Keratinocyte (primary cell): Measurements from ENCODE around the gene VAV2. TPM values are rescaled to one million over a fixed set of nuclear protein-coding genes. Genes with fewer than 3 reads are reported as not detected.

Source experiments
- DNase-seq: peaks from one replicate; pipeline ENCODE4 v3.0.0-alpha.2; 2011; ENCODE audit warnings: low read depth, missing footprints, low spot score
- FAIRE-seq: peaks from 2 replicates; lab custom pipeline; 2011; peaks lifted over from hg19 to GRCh38; lab: Jason Lieb, UNC
- H2AFZ ChIP-seq: 2 replicates; pipeline ENCODE4 v1.6.0; 2012; ENCODE audit warnings: low read length, control low read depth, inconsistent platforms; ENCODE audit not compliant: control insufficient read depth
- H3K27ac ChIP-seq: 2 replicates; pipeline ENCODE4 v1.5.1; 2011; ENCODE audit warnings: low read length; ENCODE audit not compliant: control insufficient read depth, insufficient read depth
- H3K27me3 ChIP-seq: 3 replicates; pipeline ENCODE4 v1.6.0; 2011; ENCODE audit warnings: low read length; ENCODE audit not compliant: control insufficient read depth, insufficient read depth; ENCODE audit errors: extremely low read depth
- H3K36me3 ChIP-seq, 2 experiments: 2 replicates in 1 of 2; 3 replicates in 1 of 2; pipeline ENCODE4 v1.5.1; 2011; ENCODE audit warnings: low read length in 2 of 2, mild to moderate bottlenecking in 1 of 2; ENCODE audit not compliant: control insufficient read depth in 2 of 2, insufficient read depth in 2 of 2; ENCODE audit errors: extremely low read depth in 1 of 2
- H3K4me1 ChIP-seq: 3 replicates; pipeline ENCODE4 v1.5.1; 2011; ENCODE audit warnings: low read length; ENCODE audit not compliant: control insufficient read depth, insufficient read depth; ENCODE audit errors: extremely low read depth
- H3K4me2 ChIP-seq: 3 replicates; pipeline ENCODE4 v1.6.0; 2011; ENCODE audit warnings: low read depth, low read length; ENCODE audit not compliant: control insufficient read depth, insufficient read depth; ENCODE audit errors: extremely low read depth
- H3K4me3 ChIP-seq, 3 experiments: fragments of 200-600 bp in 1 of 3; sonication (generic) in 1 of 3; 2 replicates in 2 of 3; 3 replicates in 1 of 3; pipeline ENCODE4 v1.5.1; 2011 to 2016; ENCODE audit warnings: low read length in 3 of 3, mild to moderate bottlenecking in 3 of 3, control low read depth in 2 of 3, inconsistent platforms in 1 of 3, low read depth in 1 of 3, mixed read lengths in 1 of 3, mixed run types in 1 of 3, moderate library complexity in 1 of 3; ENCODE audit not compliant: control insufficient read depth in 2 of 3, insufficient read depth in 2 of 3; ENCODE audit errors: extremely low read depth in 1 of 3
- H3K79me2 ChIP-seq: 2 replicates; pipeline ENCODE4 v1.6.0; 2012; ENCODE audit warnings: low read length; ENCODE audit not compliant: control insufficient read depth, insufficient read depth
- H3K9ac ChIP-seq: 3 replicates; pipeline ENCODE4 v1.6.0; 2011; ENCODE audit warnings: low read length; ENCODE audit not compliant: control insufficient read depth, insufficient read depth; ENCODE audit errors: extremely low read depth
- H3K9me1 ChIP-seq: 3 replicates; pipeline ENCODE4 v1.6.0; 2011; ENCODE audit warnings: low read length; ENCODE audit not compliant: control insufficient read depth, insufficient read depth; ENCODE audit errors: extremely low read depth
- H3K9me3 ChIP-seq: 2 replicates; pipeline ENCODE4 v1.5.1; 2012; ENCODE audit warnings: low read depth, low read length; ENCODE audit not compliant: control insufficient read depth
- H4K20me1 ChIP-seq: 3 replicates; pipeline ENCODE4 v1.6.0; 2011; ENCODE audit warnings: low read length; ENCODE audit not compliant: control insufficient read depth, insufficient read depth; ENCODE audit errors: extremely low read depth
- EZH2 ChIP-seq: IDR thresholded peaks from one replicate; pipeline ENCODE4 v1.6.1; 2012; ENCODE audit warnings: inconsistent platforms, mild to moderate bottlenecking, low read length, moderate library complexity
- dilution Hi-C: fragments of 300-500 bp; cut with MboI; formaldehyde crosslinking; loops from one replicate; pipeline ENCODE4 v1.7.0; 2020; ENCODE audit warnings: low sequenced_read_pairs; ENCODE audit not compliant: extremely low pct_ligation_motif_present
- polyA plus RNA-seq, 5 experiments: library from polyadenylated mRNA; depleted of rRNA in 3 of 5; stranded (reverse) in 3 of 5; stranded (forward) in 1 of 5; unstranded in 1 of 5; fragments of >200 nt; gene quantifications; 1 replicate in 1 of 5; 2 replicates in 3 of 5; 3 replicates in 1 of 5; pipeline versions ENCODE4 v1.2.1 to v1.2.3, GENCODE V29; 2011 to 2012; ENCODE audit warnings: missing spikeins in 2 of 5, low read depth in 1 of 5, low replicate concordance in 1 of 5
- TF ChIP-seq, protein P1 (sequence below), 3 experiments: IDR thresholded peaks in 1 of 3; conservative IDR thresholded peaks in 1 of 3; optimal IDR thresholded peaks in 1 of 3; 2 replicates in 2 of 3; 3 replicates in 1 of 3; pipeline versions ENCODE3 to v1.5.1; 2011; ENCODE audit warnings: low read length in 3 of 3, mild to moderate bottlenecking in 3 of 3, moderate library complexity in 2 of 3, control low read depth in 1 of 3, inconsistent platforms in 1 of 3; ENCODE audit not compliant: insufficient read depth in 2 of 3; ENCODE audit errors: extremely low read depth in 1 of 3

Gene VAV2
- polyA plus RNA-seq, 1 donor (not counting 4 experiments of a cell fraction or from before 2014, with no cell fraction given) = 16.4 TPM

DNA sequence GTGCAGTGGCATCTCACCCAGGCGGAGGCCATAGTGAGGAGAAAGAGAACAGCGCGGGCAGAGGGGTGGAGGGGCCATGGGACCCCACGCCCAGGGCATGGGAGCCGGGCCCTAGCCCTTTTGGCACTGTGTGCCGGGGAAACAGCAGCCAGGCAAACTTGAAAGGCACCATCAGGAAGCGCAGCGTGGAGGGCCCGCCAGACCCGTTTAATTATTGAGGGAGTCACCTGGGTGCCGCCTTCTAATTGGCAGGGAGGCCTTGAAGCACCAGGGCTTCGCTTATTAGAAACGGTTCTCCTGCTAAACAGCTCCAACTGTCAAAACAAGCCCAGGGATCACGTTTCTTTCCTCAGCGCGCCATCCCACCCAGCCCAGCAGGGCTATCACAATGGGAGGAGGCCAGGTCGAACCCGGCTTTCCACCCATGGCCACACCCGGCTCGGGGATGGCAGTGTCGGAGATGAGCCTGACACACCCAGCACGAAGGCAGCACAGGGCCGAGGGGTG, 149.3 kb downstream of the VAV2 start:
- Histone ChIP-seq H3K36me3 (peaks cover 0 to 2% of the 10 kb centered on the region in 2 experiments), H2AFZ (no peak overlapping the region), H3K4me1 (peaks cover 11% of the 10 kb centered on the region), H3K4me2 (no peak overlapping the region), H4K20me1 (peaks cover 7% of the 10 kb centered on the region), H3K4me3 (no peak overlapping the region), H3K27ac (no peak overlapping the region), H3K9ac (no peak overlapping the region), H3K9me3 (no peaks in the 10 kb centered on the region), H3K9me1 (no peaks in the 10 kb centered on the region), H3K79me2 (peaks cover 26% of the 10 kb centered on the region), H3K27me3 (no peaks in the 10 kb centered on the region)
- dilution Hi-C loops = no loop called here
- TF ChIP-seq, protein P1, sequence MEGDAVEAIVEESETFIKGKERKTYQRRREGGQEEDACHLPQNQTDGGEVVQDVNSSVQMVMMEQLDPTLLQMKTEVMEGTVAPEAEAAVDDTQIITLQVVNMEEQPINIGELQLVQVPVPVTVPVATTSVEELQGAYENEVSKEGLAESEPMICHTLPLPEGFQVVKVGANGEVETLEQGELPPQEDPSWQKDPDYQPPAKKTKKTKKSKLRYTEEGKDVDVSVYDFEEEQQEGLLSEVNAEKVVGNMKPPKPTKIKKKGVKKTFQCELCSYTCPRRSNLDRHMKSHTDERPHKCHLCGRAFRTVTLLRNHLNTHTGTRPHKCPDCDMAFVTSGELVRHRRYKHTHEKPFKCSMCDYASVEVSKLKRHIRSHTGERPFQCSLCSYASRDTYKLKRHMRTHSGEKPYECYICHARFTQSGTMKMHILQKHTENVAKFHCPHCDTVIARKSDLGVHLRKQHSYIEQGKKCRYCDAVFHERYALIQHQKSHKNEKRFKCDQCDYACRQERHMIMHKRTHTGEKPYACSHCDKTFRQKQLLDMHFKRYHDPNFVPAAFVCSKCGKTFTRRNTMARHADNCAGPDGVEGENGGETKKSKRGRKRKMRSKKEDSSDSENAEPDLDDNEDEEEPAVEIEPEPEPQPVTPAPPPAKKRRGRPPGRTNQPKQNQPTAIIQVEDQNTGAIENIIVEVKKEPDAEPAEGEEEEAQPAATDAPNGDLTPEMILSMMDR (optimal IDR thresholded peaks at IDR 0.05 in 1 of 3, IDR thresholded peaks at IDR 0.05 in 1 of 3, conservative IDR thresholded peaks at IDR 0.05 in 1 of 3; ENCODE audit: extremely low read depth in 1 of 3, insufficient read depth in 2 of 3, low read length in 3 of 3) = no peak
- no peak for TF ChIP-seq EZH2
- DNase-seq = no peak
- no peak for FAIRE-seq

- H3K4me2 ChIP-seq = no peak overlapping the region
- dilution Hi-C loops = no loop called here
- DNase-seq (no peak), FAIRE-seq (no peak)
- no peak overlapping the region for H3K9ac ChIP-seq
- H3K4me1 ChIP-seq = peaks cover 11% of the 10 kb centered on the region
- no peak overlapping the region for H3K27ac ChIP-seq
- no peak overlapping the region for H2AFZ ChIP-seq
- H3K9me3 ChIP-seq = no peaks in the 10 kb centered on the region
- peaks cover 7% of the 10 kb centered on the region for H4K20me1 ChIP-seq
- peaks cover 27% of the 10 kb centered on the region for H3K79me2 ChIP-seq
- H3K4me3 ChIP-seq = no peak overlapping the region
- H3K27me3 ChIP-seq = no peaks in the 10 kb centered on the region
- no peaks in the 10 kb centered on the region for H3K9me1 ChIP-seq
- H3K36me3 ChIP-seq = peaks cover 0 to 2% of the 10 kb centered on the region in 2 experiments
- TF ChIP-seq, protein P1 (optimal IDR thresholded peaks at IDR 0.05 in 1 of 3, IDR thresholded peaks at IDR 0.05 in 1 of 3, conservative IDR thresholded peaks at IDR 0.05 in 1 of 3; ENCODE audit: extremely low read depth in 1 of 3, insufficient read depth in 2 of 3, low read length in 3 of 3) = no peak
- TF ChIP-seq EZH2 = no peak
These were observed 149.9 kb downstream of the VAV2 start for GRCh38 chr9:133842174-133842573.
